HFF-Myc (cell line): ENCODE data around the gene OR2L2.

Source experiments
- DNase-seq: peaks from one replicate; pipeline ENCODE4 v3.0.0-alpha.2; 2011; ENCODE audit warnings: low read depth; ENCODE audit errors: extremely low read depth
- H3K4me3 ChIP-seq: replicated peaks from 2 replicates; pipeline ENCODE4 v1.5.1; 2011; ENCODE audit warnings: low read depth, mild to moderate bottlenecking, control low read depth, low read length
- CTCF ChIP-seq: IDR thresholded peaks from 2 replicates; pipeline ENCODE4 v1.5.1; 2012; ENCODE audit warnings: mild to moderate bottlenecking, low read depth, low read length, control low read depth; ENCODE audit errors: missing control alignments

OR2L2 gene

GRCh38 chr1:248015803-248016202 is 14.1 kb upstream of the OR2L2 start:
- DNase-seq, result no peak
- H3K4me3 ChIP-seq, result no peak overlapping the region
- no peak for TF ChIP-seq CTCF

- no peak overlapping the region for H3K4me3 ChIP-seq
- TF ChIP-seq CTCF, result no peak
- DNase-seq, result no peak
Observed at GRCh38 chr1:248045209-248045608, 15.3 kb downstream of the OR2L2 start.

- no peak for TF ChIP-seq CTCF
Observed at GRCh38 chr1:248046536-248046935, 16.7 kb downstream of the OR2L2 start, which contains the start of gene OR2L3. TSS of gene OR2L3 (plus strand) at chr1:248046836. CDS start at chr1:248060682, 13,846 bp downstream.

GRCh38 chr1:248047008-248047407 is 17.1 kb downstream of the OR2L2 start:
- DNase-seq, result no peak
- TF ChIP-seq CTCF, result no peak
- no peak overlapping the region for H3K4me3 ChIP-seq

More at GRCh38 chr1:248046536-248046935, 16.7 kb downstream of the OR2L2 start, which contains the start of gene OR2L3:
- no peak for DNase-seq
- no peak within 1 kb of the TSS for H3K4me3 ChIP-seq

GRCh38 chr1:248054671-248055070 is 24.8 kb downstream of the OR2L2 start:
- no peak overlapping the region for H3K4me3 ChIP-seq
- no peak for DNase-seq
- no peak for TF ChIP-seq CTCF

GRCh38 chr1:248055261-248055660 is 25.4 kb downstream of the OR2L2 start:
- no peak for DNase-seq
- TF ChIP-seq CTCF, result no peak
- H3K4me3 ChIP-seq, result no peak overlapping the region

- no peak for TF ChIP-seq CTCF
- no peak for DNase-seq
- no peak overlapping the region for H3K4me3 ChIP-seq
Observed at GRCh38 chr1:248065071-248065470, 35.2 kb downstream of the OR2L2 start.
